Uterus (tissue), 4 donors: ENCODE results near the gene HOXC13. TPM values are rescaled to one million over a fixed set of nuclear protein-coding genes. Genes with fewer than 3 reads are reported as not detected.

Source experiments
- DNase-seq, 2 donors: peaks; one replicate each; pipeline ENCODE4 v3.0.0-alpha.2; 2019 to 2020
- H3K27ac ChIP-seq, 2 donors: fragments of 200-600 bp; sonication (generic); 1 replicate in 1 of 2; 2 replicates in 1 of 2; pipeline ENCODE4 v1.5.1; 2016 to 2018
- H3K27me3 ChIP-seq, 2 donors: fragments of 200-600 bp; sonication (generic); one replicate each; pipeline ENCODE4 v1.5.1; 2018 to 2019; ENCODE audit warnings: control low read depth in 1 of 2
- H3K36me3 ChIP-seq, 2 donors: fragments of 200-600 bp; sonication (generic); one replicate each; pipeline ENCODE4 v1.5.1; 2019; ENCODE audit warnings: control low read depth in 1 of 2
- H3K4me1 ChIP-seq, 2 donors: fragments of 200-600 bp; sonication (generic); one replicate each; pipeline ENCODE4 v1.5.1; 2018 to 2019; ENCODE audit warnings: control low read depth in 1 of 2
- H3K4me3 ChIP-seq, 2 donors: fragments of 200-600 bp; sonication (generic); 1 replicate in 1 of 2; 2 replicates in 1 of 2; pipeline ENCODE4 v1.5.1; 2018 to 2019; ENCODE audit warnings: mild to moderate bottlenecking in 1 of 2
- H3K9me3 ChIP-seq, 2 donors: fragments of 200-600 bp; sonication (generic); one replicate each; pipeline ENCODE4 v1.5.1; 2019; ENCODE audit warnings: control low read depth in 1 of 2
- POLR2A ChIP-seq, 2 donors: fragments of 450-650 bp; IDR thresholded peaks; one replicate each; pipeline ENCODE4 v1.6.1; 2016; ENCODE audit warnings: antibody characterized with exemption in 2 of 2, mild to moderate bottlenecking in 1 of 2, moderate library complexity in 1 of 2
- intact Hi-C: fragments of 100-400 bp; cut with DNase I; formaldehyde crosslinking; loops from one replicate; pipeline ENCODE4 v1.15.1; 2023; ENCODE audit warnings: low total_unique reads
- total RNA-seq, 4 donors: library from RNA; depleted of rRNA in 3 of 4; stranded (reverse); fragments of >200 nt in 3 of 4; gene quantifications; one replicate each; pipeline versions ENCODE4 v1.1.0 to v1.2.4, GENCODE V29; 2014 to 2023
- TF ChIP-seq, protein P1 (sequence below), 4 experiments: fragments of 200-600 bp in 2 of 4; fragments of 450-650 bp in 2 of 4; sonication (generic) in 2 of 4; IDR thresholded peaks; one replicate each; pipeline ENCODE4 v1.5.1; 2016 to 2019; ENCODE audit warnings: antibody characterized with exemption in 4 of 4, mild to moderate bottlenecking in 2 of 4, moderate library complexity in 1 of 4
- donor health status: DM: yes; HTN: yes; CAD: no.

Gene HOXC13
- total RNA-seq, 4 donors from 2014 or later: not detected

DNA sequence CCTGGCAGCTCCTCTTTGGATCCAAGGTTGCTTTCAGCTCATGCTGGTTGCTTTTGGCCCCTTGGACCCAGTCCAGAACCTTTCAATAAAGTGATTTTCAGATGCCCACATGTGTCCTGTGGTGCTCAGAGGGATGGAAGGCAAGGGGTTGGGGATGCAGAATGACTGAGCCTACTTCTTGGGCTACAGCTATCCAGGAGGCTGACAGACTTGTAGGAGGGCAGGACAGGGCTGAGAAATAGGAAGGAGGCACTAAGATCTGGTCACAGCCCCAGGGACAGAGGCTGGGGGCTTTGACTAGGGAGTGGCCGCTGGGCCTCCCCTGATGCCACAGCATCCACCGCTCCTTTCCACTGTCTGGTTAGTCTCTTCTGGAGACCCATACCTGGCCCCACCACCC, 33.1 kb downstream of the HOXC13 start:
- TF ChIP-seq, protein P1, sequence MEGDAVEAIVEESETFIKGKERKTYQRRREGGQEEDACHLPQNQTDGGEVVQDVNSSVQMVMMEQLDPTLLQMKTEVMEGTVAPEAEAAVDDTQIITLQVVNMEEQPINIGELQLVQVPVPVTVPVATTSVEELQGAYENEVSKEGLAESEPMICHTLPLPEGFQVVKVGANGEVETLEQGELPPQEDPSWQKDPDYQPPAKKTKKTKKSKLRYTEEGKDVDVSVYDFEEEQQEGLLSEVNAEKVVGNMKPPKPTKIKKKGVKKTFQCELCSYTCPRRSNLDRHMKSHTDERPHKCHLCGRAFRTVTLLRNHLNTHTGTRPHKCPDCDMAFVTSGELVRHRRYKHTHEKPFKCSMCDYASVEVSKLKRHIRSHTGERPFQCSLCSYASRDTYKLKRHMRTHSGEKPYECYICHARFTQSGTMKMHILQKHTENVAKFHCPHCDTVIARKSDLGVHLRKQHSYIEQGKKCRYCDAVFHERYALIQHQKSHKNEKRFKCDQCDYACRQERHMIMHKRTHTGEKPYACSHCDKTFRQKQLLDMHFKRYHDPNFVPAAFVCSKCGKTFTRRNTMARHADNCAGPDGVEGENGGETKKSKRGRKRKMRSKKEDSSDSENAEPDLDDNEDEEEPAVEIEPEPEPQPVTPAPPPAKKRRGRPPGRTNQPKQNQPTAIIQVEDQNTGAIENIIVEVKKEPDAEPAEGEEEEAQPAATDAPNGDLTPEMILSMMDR (IDR thresholded peaks at IDR 0.05): no peak
- no peak for TF ChIP-seq POLR2A (IDR thresholded peaks at IDR 0.05)
- no peaks in the 10 kb centered on the region for H3K36me3 ChIP-seq
- intact Hi-C loops: no loop called here
- no peaks in the 10 kb centered on the region for H3K9me3 ChIP-seq
- DNase-seq: no peak
- H3K27me3 ChIP-seq: peaks cover 22 to 88% of the 10 kb centered on the region in 2 donors
- no peak overlapping the region for H3K4me3 ChIP-seq
- no peak overlapping the region for H3K27ac ChIP-seq
- H3K4me1 ChIP-seq: peaks cover 0 to 4% of the 10 kb centered on the region in 2 donors

DNA sequence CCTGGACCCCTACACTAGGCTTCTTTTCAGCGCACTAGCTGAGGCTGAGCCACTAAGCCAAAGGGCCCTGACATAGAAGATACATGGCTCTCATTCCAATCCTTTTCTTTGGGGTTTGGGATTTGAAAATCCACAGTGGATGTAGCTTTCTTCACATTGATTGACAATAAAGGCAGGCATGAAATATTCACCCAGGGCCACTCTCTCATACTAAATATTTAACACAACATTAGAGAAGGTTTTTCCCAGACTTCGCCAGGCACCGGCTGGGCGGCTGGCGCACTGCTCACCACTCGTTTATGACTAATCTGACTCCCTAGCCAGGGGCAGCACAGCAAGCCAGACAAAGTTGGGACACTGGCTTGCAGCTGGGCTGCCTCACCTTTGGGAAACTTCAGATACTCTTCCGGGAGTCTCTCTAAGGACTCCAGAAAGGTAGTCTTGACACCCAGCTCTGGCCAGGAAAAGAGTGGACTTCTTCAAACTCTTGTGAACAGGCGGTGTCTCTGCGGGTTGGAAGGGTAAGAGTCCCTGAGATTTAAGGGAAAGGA, 33.6 kb downstream of the HOXC13 start:
- intact Hi-C loops: no loop called here
- no peak for DNase-seq
- Histone ChIP-seq H3K36me3 (no peaks in the 10 kb centered on the region), H3K4me3 (no peak overlapping the region), H3K27me3 (peaks cover 22 to 88% of the 10 kb centered on the region in 2 donors), H3K9me3 (no peaks in the 10 kb centered on the region), H3K4me1 (peaks cover 0 to 4% of the 10 kb centered on the region in 2 donors), H3K27ac (no peak overlapping the region)
- TF ChIP-seq, protein P1 (IDR thresholded peaks at IDR 0.05): no peak
- TF ChIP-seq POLR2A (IDR thresholded peaks at IDR 0.05): no peak

DNA sequence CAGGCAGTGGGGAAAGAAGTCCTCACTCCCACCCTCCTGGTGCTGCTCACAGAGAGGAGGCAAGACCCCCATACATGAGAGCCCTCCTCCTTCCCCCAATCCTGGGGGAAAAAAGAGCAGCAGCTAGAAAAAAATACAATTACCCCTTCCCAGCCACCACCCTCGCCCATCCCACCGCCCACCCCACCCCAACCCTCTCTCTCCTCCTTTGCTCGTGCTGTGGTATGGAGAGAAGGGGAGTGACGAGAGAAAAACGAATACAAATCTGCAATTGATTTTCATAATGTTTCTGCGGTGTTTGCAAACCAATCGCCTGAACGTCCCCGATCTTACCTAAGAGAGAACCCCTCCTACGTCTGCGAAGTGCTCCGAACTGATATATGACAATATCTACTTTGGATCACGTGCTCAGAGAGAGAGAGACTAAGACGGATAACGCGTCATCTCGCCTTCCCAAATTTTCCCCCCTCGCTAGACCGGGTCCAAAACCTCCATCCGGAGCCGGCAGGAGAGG, 34.1 kb downstream of the HOXC13 start, which contains the start of gene HOXC11:
Gene HOXC11, plus strand, starts transcription at position 405 of the 514 bp plus-strand sequence. CDS start 116 bp downstream, outside the sequence.
- TF ChIP-seq POLR2A (IDR thresholded peaks at IDR 0.05): no peak
- TF ChIP-seq, protein P1 (IDR thresholded peaks at IDR 0.05): no peak
- H3K9me3 ChIP-seq: no peaks in the 10 kb centered on the region
- peak within 1 kb of the TSS in 1 of 2 donors; percentile 38 for H3K27ac ChIP-seq
- H3K36me3 ChIP-seq: no peaks in the 10 kb centered on the region
- H3K27me3 ChIP-seq: peaks cover 27 to 88% of the 10 kb centered on the region in 2 donors
- intact Hi-C loops: no loop called here
- peak within 1 kb of the TSS in 1 of 2 donors; percentile 33 for H3K4me3 ChIP-seq
- H3K4me1 ChIP-seq: peaks cover 0 to 4% of the 10 kb centered on the region in 2 donors
- no peak for DNase-seq

DNA sequence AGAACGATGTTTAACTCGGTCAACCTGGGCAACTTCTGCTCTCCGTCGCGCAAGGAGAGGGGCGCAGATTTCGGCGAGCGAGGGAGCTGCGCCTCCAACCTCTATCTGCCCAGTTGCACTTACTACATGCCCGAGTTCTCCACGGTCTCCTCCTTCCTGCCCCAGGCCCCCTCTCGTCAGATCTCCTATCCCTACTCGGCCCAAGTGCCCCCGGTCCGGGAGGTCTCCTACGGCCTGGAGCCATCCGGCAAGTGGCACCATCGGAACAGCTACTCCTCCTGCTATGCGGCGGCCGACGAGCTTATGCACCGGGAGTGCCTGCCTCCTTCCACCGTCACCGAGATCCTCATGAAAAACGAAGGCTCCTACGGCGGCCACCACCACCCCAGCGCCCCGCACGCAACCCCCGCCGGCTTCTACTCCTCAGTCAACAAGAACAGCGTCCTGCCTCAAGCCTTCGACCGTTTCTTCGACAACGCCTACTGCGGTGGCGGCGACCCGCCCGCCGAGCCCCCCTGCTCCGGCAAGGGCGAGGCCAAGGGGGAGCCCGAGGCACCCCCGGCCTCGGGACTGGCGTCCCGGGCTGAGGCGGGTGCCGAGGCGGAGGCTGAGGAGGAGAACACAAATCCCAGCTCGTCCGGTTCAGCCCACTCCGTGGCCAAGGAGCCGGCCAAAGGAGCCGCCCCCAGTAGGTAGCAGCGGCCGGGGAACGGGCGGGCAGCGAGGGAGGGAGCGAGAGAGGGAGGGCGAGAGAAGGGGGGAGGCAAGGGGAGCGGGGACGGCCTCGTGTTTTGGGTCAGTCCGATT, 34.8 kb downstream of the HOXC13 start:
- Histone ChIP-seq H3K27ac (peak overlapping the region in 1 of 2 donors; percentile 38), H3K36me3 (no peaks in the 10 kb centered on the region), H3K9me3 (no peaks in the 10 kb centered on the region), H3K4me3 (peak overlapping the region in 1 of 2 donors; percentile 33), H3K27me3 (peaks cover 31 to 86% of the 10 kb centered on the region in 2 donors), H3K4me1 (peaks cover 0 to 4% of the 10 kb centered on the region in 2 donors)
- no peak for DNase-seq
- intact Hi-C loops: no loop called here
- TF ChIP-seq POLR2A (IDR thresholded peaks at IDR 0.05): peak in 1 of 2 donors; percentile 34
- TF ChIP-seq, protein P1 (IDR thresholded peaks at IDR 0.05): no peak
